Endothelial cell of umbilical vein (primary cell): Measurements from ENCODE around the gene NR1H3. TPM values are rescaled to one million over a fixed set of nuclear protein-coding genes. Genes with fewer than 3 reads are reported as not detected.

Experiments
- BruUV-seq: library from RNA; stranded (reverse); fragments of 400-500 nt; replicated peaks from 2 replicates; lab custom pipeline; 2021; lab: Mats Ljungman, UMichigan
- CTCF ChIA-PET: fragments of 300-600, 350-600 bp; sonication (Branson Sonifier 250); formaldehyde crosslinking; loops from one replicate; lab custom pipeline; 2021; ENCODE audit warnings: antibody characterized with exemption, inconsistent platforms; lab: Charles Lee
- POLR2A ChIA-PET: fragments of 300-600, 350-600 bp; sonication (Branson Sonifier 250); formaldehyde crosslinking; loops from one replicate; lab custom pipeline; 2021; ENCODE audit warnings: antibody characterized with exemption, inconsistent platforms; lab: Charles Lee
- DNase-seq: peaks from one replicate; pipeline ENCODE4 v3.0.0-alpha.2; 2011; ENCODE audit warnings: low read depth, low spot score
- FAIRE-seq: peaks from 2 replicates; lab custom pipeline; 2011; peaks lifted over from hg19 to GRCh38; lab: Jason Lieb, UNC
- H2AFZ ChIP-seq: 2 replicates; pipeline ENCODE4 v1.6.0; 2012; ENCODE audit warnings: low read depth, low read length, control low read depth, inconsistent platforms
- H3K27ac ChIP-seq: 2 replicates; pipeline ENCODE4 v1.5.1; 2011; ENCODE audit warnings: low read depth, mild to moderate bottlenecking, control low read depth, low read length, moderate library complexity; ENCODE audit not compliant: insufficient read depth
- H3K27me3 ChIP-seq, 2 experiments: 2 replicates each; pipeline versions ENCODE4 v1.6.0 to v1.6.1; 2011; ENCODE audit warnings: low read length in 2 of 2, mixed read lengths in 1 of 2; ENCODE audit not compliant: control insufficient read depth in 2 of 2, insufficient read depth in 2 of 2
- H3K36me3 ChIP-seq, 2 experiments: 2 replicates in 1 of 2; 3 replicates in 1 of 2; pipeline ENCODE4 v1.5.1; 2011; ENCODE audit warnings: low read length in 2 of 2, mild to moderate bottlenecking in 1 of 2, moderate library complexity in 1 of 2; ENCODE audit not compliant: control insufficient read depth in 2 of 2, insufficient read depth in 2 of 2; ENCODE audit errors: extremely low read depth in 1 of 2
- H3K4me1 ChIP-seq: 3 replicates; pipeline ENCODE4 v1.5.1; 2011; ENCODE audit warnings: mild to moderate bottlenecking, low read length; ENCODE audit not compliant: control insufficient read depth, insufficient read depth; ENCODE audit errors: extremely low read depth
- H3K4me2 ChIP-seq: 2 replicates; pipeline ENCODE4 v1.6.1; 2011; ENCODE audit warnings: low read length, control low read depth, mixed read lengths; ENCODE audit not compliant: insufficient read depth
- H3K4me3 ChIP-seq, 3 experiments: fragments of 200-600 bp in 1 of 3; sonication (generic), shearing (Covaris generic) in 1 of 3; replicated peaks in 1 of 3; 2 replicates each; pipeline ENCODE4 v1.5.1; 2011 to 2016; ENCODE audit warnings: control low read depth in 3 of 3, low read length in 3 of 3, mild to moderate bottlenecking in 2 of 3, inconsistent platforms in 1 of 3, low read depth in 1 of 3, moderate library complexity in 1 of 3; ENCODE audit not compliant: insufficient read depth in 1 of 3
- H3K79me2 ChIP-seq: 2 replicates; pipeline ENCODE4 v1.6.0; 2012; ENCODE audit warnings: low read length, inconsistent platforms; ENCODE audit not compliant: control insufficient read depth, insufficient read depth
- H3K9ac ChIP-seq: replicated peaks from 2 replicates; pipeline ENCODE3; 2011; ENCODE audit warnings: low read length, control low read depth; ENCODE audit not compliant: insufficient read depth; ENCODE audit errors: extremely low read depth
- H3K9me1 ChIP-seq: replicated peaks from 3 replicates; pipeline ENCODE4 v1.6.0; 2011; ENCODE audit warnings: mild to moderate bottlenecking, low read length; ENCODE audit not compliant: control insufficient read depth, insufficient read depth; ENCODE audit errors: extremely low read depth
- H3K9me3 ChIP-seq: replicated peaks from 2 replicates; pipeline ENCODE4 v1.5.1; 2012; ENCODE audit warnings: low read length, inconsistent platforms; ENCODE audit not compliant: control insufficient read depth, insufficient read depth
- H4K20me1 ChIP-seq: replicated peaks from 2 replicates; pipeline ENCODE3; 2011; ENCODE audit warnings: mild to moderate bottlenecking, low read length; ENCODE audit not compliant: control insufficient read depth, insufficient read depth; ENCODE audit errors: extremely low read depth
- EZH2 ChIP-seq: IDR thresholded peaks from 2 replicates; pipeline ENCODE4 v1.6.1; 2012; ENCODE audit warnings: borderline replicate concordance, low read depth, mild to moderate bottlenecking, moderate library complexity, low read length, inconsistent platforms; ENCODE audit not compliant: severe bottlenecking
- FOS ChIP-seq: IDR thresholded peaks from 2 replicates; pipeline ENCODE4 v1.6.1; 2011; ENCODE audit warnings: mild to moderate bottlenecking, low read length, moderate library complexity, borderline replicate concordance; ENCODE audit not compliant: insufficient read depth
- GATA2 ChIP-seq: IDR thresholded peaks from 2 replicates; pipeline ENCODE4 v1.7.0; 2011; ENCODE audit warnings: low read depth, mild to moderate bottlenecking, moderate library complexity, mixed read lengths, low read length; ENCODE audit not compliant: insufficient read length, insufficient read depth
- JUN ChIP-seq: IDR thresholded peaks from 2 replicates; pipeline ENCODE4 v1.6.1; 2011; ENCODE audit warnings: borderline replicate concordance, low read depth; ENCODE audit not compliant: insufficient read length, insufficient read depth
- MYC ChIP-seq: IDR thresholded peaks from one replicate; pipeline ENCODE4 v1.6.1; 2011; ENCODE audit warnings: mild to moderate bottlenecking, low read depth, low read length
- POLR2A ChIP-seq: IDR thresholded peaks from 2 replicates; pipeline ENCODE4 v1.6.1; 2012; ENCODE audit warnings: low read depth, mild to moderate bottlenecking, control low read depth, low read length
- POLR2AphosphoS5 ChIP-seq: IDR thresholded peaks from 2 replicates; pipeline ENCODE4 v1.6.1; 2012; ENCODE audit warnings: low read depth, mild to moderate bottlenecking, control low read depth, low read length, moderate library complexity; ENCODE audit not compliant: insufficient read depth
- dilution Hi-C: fragments of 300-500 bp; cut with MboI; formaldehyde crosslinking; loops from one replicate; pipeline ENCODE4 v1.15.0; 2019; ENCODE audit warnings: low sequenced_read_pairs; ENCODE audit not compliant: extremely low pct_ligation_motif_present
- intact Hi-C: fragments of 100-400 bp; cut with micrococcal nuclease; formaldehyde crosslinking; loops from one replicate; pipeline ENCODE4 v1.10.0; 2022
- polyA plus RNA-seq, 4 experiments: library from polyadenylated mRNA; depleted of rRNA in 3 of 4; stranded (reverse) in 3 of 4; unstranded in 1 of 4; fragments of >200 nt; gene quantifications; 2 replicates each; pipeline versions ENCODE4 v1.2.1 to v1.2.3, GENCODE V29; 2011 to 2012; ENCODE audit warnings: missing spikeins in 1 of 4
- total RNA-seq: library from RNA; stranded (reverse); gene quantifications from 2 replicates; pipeline ENCODE4 v1.2.3, GENCODE V29; 2021
- TF ChIP-seq, protein P1 (sequence below), 2 donors: IDR thresholded peaks; 1 replicate in 1 of 2; 2 replicates in 1 of 2; pipeline ENCODE4 v1.5.1; 2011; ENCODE audit warnings: low read length in 2 of 2, mild to moderate bottlenecking in 2 of 2, moderate library complexity in 2 of 2, control low read depth in 1 of 2, inconsistent platforms in 1 of 2, low read depth in 1 of 2; ENCODE audit not compliant: insufficient read depth in 1 of 2; ENCODE audit errors: extremely low read depth in 1 of 2
- TF ChIP-seq, protein P2 (sequence below): IDR thresholded peaks from 2 replicates; pipeline ENCODE4 v1.6.1; 2011; ENCODE audit not compliant: insufficient read depth, insufficient read length

NR1H3 gene
- total and polyA plus RNA-seq, 2 donors (not counting 3 experiments of a cell fraction or from before 2014, with no cell fraction given) = 9.8 to 16.3 TPM

GRCh38 chr11:47274495-47275235, 16.9 kb downstream of the NR1H3 start:
- H3K4me2 ChIP-seq = no peak overlapping the region
- POLR2A ChIA-PET = no interaction called here
- H4K20me1 ChIP-seq = no peaks in the 10 kb centered on the region
- peaks cover 10 to 34% of the 10 kb centered on the region in 2 experiments for H3K36me3 ChIP-seq
- no peak for DNase-seq
- no peak overlapping the region for H3K4me3 ChIP-seq
- H3K9me3 ChIP-seq = no peaks in the 10 kb centered on the region
- BruUV-seq = TSS peak; percentile 15
- H3K27ac ChIP-seq = no peak overlapping the region
- no peaks in the 10 kb centered on the region for H3K9me1 ChIP-seq
- no peak overlapping the region for H3K9ac ChIP-seq
- intact Hi-C loops (no loop called here), dilution Hi-C loops (no loop called here)
- CTCF ChIA-PET = interaction anchor here (1.4 to 4.9 kb wide), 5 partner anchors 14 to 80 kb away, joined by 3 to 24 read pairs (median 12); partner anchors contain the start of gene NR1H3
- TF ChIP-seq POLR2A (no peak), POLR2AphosphoS5 (no peak), EZH2 (no peak), MYC (no peak), FOS (no peak), JUN (no peak), GATA2 (no peak)
- TF ChIP-seq, protein P1, sequence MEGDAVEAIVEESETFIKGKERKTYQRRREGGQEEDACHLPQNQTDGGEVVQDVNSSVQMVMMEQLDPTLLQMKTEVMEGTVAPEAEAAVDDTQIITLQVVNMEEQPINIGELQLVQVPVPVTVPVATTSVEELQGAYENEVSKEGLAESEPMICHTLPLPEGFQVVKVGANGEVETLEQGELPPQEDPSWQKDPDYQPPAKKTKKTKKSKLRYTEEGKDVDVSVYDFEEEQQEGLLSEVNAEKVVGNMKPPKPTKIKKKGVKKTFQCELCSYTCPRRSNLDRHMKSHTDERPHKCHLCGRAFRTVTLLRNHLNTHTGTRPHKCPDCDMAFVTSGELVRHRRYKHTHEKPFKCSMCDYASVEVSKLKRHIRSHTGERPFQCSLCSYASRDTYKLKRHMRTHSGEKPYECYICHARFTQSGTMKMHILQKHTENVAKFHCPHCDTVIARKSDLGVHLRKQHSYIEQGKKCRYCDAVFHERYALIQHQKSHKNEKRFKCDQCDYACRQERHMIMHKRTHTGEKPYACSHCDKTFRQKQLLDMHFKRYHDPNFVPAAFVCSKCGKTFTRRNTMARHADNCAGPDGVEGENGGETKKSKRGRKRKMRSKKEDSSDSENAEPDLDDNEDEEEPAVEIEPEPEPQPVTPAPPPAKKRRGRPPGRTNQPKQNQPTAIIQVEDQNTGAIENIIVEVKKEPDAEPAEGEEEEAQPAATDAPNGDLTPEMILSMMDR (IDR thresholded peaks at IDR 0.05; ENCODE audit: extremely low read depth in 1 of 2, insufficient read depth in 1 of 2, low read depth in 1 of 2, low read length in 2 of 2) = no peak
- TF ChIP-seq, protein P2, sequence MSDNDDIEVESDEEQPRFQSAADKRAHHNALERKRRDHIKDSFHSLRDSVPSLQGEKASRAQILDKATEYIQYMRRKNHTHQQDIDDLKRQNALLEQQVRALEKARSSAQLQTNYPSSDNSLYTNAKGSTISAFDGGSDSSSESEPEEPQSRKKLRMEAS = no peak
- H2AFZ ChIP-seq = no peak overlapping the region
- peaks cover 25% of the 10 kb centered on the region for H3K79me2 ChIP-seq
- FAIRE-seq = no peak
- peaks cover 9% of the 10 kb centered on the region for H3K4me1 ChIP-seq
- no peaks in the 10 kb centered on the region for H3K27me3 ChIP-seq
